Neutrophil (primary cell): ENCODE data around the gene MYBPHL.
A peak's percentile ranks its signal among the peaks of the same experiment; 100 is the strongest.

ENCODE experiments used
- H3K27ac ChIP-seq: fragments of 200-600 bp; sonication (generic); 2 replicates; pipeline ENCODE4 v1.5.1; 2016; ENCODE audit warnings: mild to moderate bottlenecking, moderate library complexity
- H3K27me3 ChIP-seq: fragments of 200-600 bp; sonication (generic); 2 replicates; pipeline ENCODE4 v1.6.0; 2016; ENCODE audit warnings: mild to moderate bottlenecking
- H3K36me3 ChIP-seq: fragments of 200-600 bp; sonication (generic); 2 replicates; pipeline ENCODE4 v1.5.1; 2017
- H3K4me1 ChIP-seq, 2 experiments: fragments of 200-600 bp in 1 of 2; sonication (generic) in 1 of 2; 1 replicate in 1 of 2; 2 replicates in 1 of 2; pipeline versions ENCODE4 v1.5.1 to v1.6.1; 2013 to 2016; ENCODE audit warnings: low read depth in 1 of 2, low read length in 1 of 2, mild to moderate bottlenecking in 1 of 2, moderate library complexity in 1 of 2; ENCODE audit not compliant: control insufficient read depth in 1 of 2, insufficient read depth in 1 of 2
- H3K4me3 ChIP-seq, 2 experiments: fragments of 200-600 bp in 1 of 2; sonication (generic) in 1 of 2; 1 replicate in 1 of 2; 2 replicates in 1 of 2; pipeline ENCODE4 v1.5.1; 2013 to 2016; ENCODE audit warnings: low read depth in 1 of 2, low read length in 1 of 2, mild to moderate bottlenecking in 1 of 2, moderate library complexity in 1 of 2
- H3K9me3 ChIP-seq: fragments of 200-600 bp; sonication (generic); 2 replicates; pipeline ENCODE4 v1.5.1; 2016
- CTCF ChIP-seq: fragments of 200-600 bp; sonication (generic); IDR thresholded peaks from 2 replicates; pipeline ENCODE4 v1.5.1; 2016; ENCODE audit warnings: antibody characterized with exemption

The MYBPHL gene

GRCh38 chr1:109299558-109300343, 7.1 kb downstream of the MYBPHL start:
- H3K36me3 ChIP-seq, result no peaks in the 10 kb centered on the region
- no peak for TF ChIP-seq CTCF
- H3K27me3 ChIP-seq, result no peaks in the 10 kb centered on the region
- H3K9me3 ChIP-seq, result no peaks in the 10 kb centered on the region
- H3K27ac ChIP-seq, result peak overlapping the region; percentile 72
- peaks cover 30 to 40% of the 10 kb centered on the region in 2 experiments for H3K4me1 ChIP-seq
- no peak overlapping the region for H3K4me3 ChIP-seq

- H3K4me3 ChIP-seq, result no peak overlapping the region
- no peaks in the 10 kb centered on the region for H3K27me3 ChIP-seq
- TF ChIP-seq CTCF, result no peak
- H3K4me1 ChIP-seq, result peaks cover 38 to 48% of the 10 kb centered on the region in 2 experiments
- H3K36me3 ChIP-seq, result no peaks in the 10 kb centered on the region
- peak overlapping the region; percentile 72 for H3K27ac ChIP-seq
- H3K9me3 ChIP-seq, result no peaks in the 10 kb centered on the region
Measured at GRCh38 chr1:109298666-109299557, 7.9 kb downstream of the MYBPHL start.

- no peaks in the 10 kb centered on the region for H3K27me3 ChIP-seq
- H3K4me3 ChIP-seq, result no peak overlapping the region
- TF ChIP-seq CTCF, result no peak
- H3K27ac ChIP-seq, result no peak overlapping the region
- H3K36me3 ChIP-seq, result no peaks in the 10 kb centered on the region
- H3K9me3 ChIP-seq, result no peaks in the 10 kb centered on the region
- peaks cover 41 to 55% of the 10 kb centered on the region in 2 experiments for H3K4me1 ChIP-seq
Measured at GRCh38 chr1:109296782-109297181, 10.0 kb downstream of the MYBPHL start.

GRCh38 chr1:109295712-109296415, 10.9 kb downstream of the MYBPHL start:
- Histone ChIP-seq H3K4me1 (peaks cover 50 to 61% of the 10 kb centered on the region in 2 experiments), H3K27me3 (no peaks in the 10 kb centered on the region), H3K36me3 (no peaks in the 10 kb centered on the region), H3K4me3 (no peak overlapping the region), H3K27ac (no peak overlapping the region), H3K9me3 (no peaks in the 10 kb centered on the region)
- no peak for TF ChIP-seq CTCF

GRCh38 chr1:109294481-109294880, 12.3 kb downstream of the MYBPHL start:
- no peak for TF ChIP-seq CTCF
- H3K9me3 ChIP-seq, result no peaks in the 10 kb centered on the region
- no peaks in the 10 kb centered on the region for H3K36me3 ChIP-seq
- no peak overlapping the region for H3K4me3 ChIP-seq
- H3K4me1 ChIP-seq, result peaks cover 43 to 53% of the 10 kb centered on the region in 2 experiments
- peak overlapping the region; percentile 63 for H3K27ac ChIP-seq
- H3K27me3 ChIP-seq, result no peaks in the 10 kb centered on the region
